ENCODE results near the gene PCDH7. TPM values are rescaled to one million over a fixed set of nuclear protein-coding genes. Genes with fewer than 3 reads are reported as not detected.

Gene PCDH7, protein sequence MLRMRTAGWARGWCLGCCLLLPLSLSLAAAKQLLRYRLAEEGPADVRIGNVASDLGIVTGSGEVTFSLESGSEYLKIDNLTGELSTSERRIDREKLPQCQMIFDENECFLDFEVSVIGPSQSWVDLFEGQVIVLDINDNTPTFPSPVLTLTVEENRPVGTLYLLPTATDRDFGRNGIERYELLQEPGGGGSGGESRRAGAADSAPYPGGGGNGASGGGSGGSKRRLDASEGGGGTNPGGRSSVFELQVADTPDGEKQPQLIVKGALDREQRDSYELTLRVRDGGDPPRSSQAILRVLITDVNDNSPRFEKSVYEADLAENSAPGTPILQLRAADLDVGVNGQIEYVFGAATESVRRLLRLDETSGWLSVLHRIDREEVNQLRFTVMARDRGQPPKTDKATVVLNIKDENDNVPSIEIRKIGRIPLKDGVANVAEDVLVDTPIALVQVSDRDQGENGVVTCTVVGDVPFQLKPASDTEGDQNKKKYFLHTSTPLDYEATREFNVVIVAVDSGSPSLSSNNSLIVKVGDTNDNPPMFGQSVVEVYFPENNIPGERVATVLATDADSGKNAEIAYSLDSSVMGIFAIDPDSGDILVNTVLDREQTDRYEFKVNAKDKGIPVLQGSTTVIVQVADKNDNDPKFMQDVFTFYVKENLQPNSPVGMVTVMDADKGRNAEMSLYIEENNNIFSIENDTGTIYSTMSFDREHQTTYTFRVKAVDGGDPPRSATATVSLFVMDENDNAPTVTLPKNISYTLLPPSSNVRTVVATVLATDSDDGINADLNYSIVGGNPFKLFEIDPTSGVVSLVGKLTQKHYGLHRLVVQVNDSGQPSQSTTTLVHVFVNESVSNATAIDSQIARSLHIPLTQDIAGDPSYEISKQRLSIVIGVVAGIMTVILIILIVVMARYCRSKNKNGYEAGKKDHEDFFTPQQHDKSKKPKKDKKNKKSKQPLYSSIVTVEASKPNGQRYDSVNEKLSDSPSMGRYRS (N-terminal part only)
- 65.0 TPM for total RNA-seq

GRCh38 chr4:30720021-30720660 is at the start of gene PCDH7:
TSS of gene PCDH7 (plus strand) at chr4:30720369. CDS start at chr4:30721423, 1,054 bp downstream.
- DNase-seq: peak; percentile 89

DNA sequence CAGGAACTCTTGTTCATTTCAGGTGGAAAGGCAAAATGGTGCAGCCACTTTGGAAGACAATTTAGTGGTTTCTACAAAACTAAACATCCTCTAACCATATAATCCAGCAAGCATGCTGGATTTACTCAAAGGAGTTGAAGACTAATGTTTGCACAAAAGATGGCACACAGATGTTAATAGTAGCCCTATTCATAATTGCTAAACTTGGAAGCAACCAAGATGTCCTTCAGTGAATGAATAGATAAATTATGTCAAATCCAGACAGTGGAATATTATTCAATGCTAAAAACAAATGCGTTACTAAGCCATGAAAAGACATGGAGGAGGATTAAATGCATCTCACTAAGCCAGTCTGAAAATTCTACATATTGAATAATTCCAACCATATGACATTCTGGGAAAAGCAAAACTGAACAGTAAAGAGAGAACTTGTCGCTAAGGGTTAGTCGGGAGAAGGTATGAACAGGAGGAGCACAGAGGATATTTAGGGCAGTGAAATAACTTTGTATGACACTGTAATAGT is 48.2 kb upstream of the PCDH7 start:
- DNase-seq: no peak

GRCh38 chr4:30696191-30696590 is 24.0 kb upstream of the PCDH7 start:
- DNase-seq: no peak

GRCh38 chr4:30714408-30715031 is 5.6 kb upstream of the PCDH7 start:
- peak; percentile 66 for DNase-seq

- DNase-seq: peak; percentile 70
These were observed 4.0 kb upstream of the PCDH7 start for GRCh38 chr4:30716158-30716557.

DNA sequence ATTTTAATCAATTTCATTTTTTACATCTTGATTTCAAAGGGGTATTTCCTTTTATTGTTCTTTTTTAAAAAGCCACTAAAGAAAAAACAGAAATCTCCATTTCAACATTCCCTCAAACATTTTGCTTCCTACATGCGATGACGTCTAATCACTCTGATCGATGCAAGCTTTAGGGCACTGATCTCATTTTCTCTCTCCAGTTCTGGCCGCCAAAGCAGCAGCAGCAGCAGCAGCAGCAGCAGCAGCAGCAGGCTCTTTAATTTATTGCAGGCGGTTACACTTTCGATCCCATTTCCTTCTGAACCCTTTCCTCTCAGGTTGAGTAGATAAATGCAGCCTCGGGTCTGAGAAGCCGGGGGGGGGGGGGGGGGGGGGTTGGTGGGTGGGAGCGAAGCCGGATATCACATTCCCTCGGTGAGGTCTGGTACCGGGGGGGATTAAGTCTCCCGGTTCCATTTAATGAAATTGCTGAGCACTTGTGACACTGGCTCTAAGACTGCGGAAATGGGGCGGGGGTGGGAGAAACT is 3.4 kb upstream of the PCDH7 start:
- peak; percentile 70 for DNase-seq

- DNase-seq: peak; percentile 77
These were observed 2.8 kb upstream of the PCDH7 start for GRCh38 chr4:30717208-30718020.

DNA sequence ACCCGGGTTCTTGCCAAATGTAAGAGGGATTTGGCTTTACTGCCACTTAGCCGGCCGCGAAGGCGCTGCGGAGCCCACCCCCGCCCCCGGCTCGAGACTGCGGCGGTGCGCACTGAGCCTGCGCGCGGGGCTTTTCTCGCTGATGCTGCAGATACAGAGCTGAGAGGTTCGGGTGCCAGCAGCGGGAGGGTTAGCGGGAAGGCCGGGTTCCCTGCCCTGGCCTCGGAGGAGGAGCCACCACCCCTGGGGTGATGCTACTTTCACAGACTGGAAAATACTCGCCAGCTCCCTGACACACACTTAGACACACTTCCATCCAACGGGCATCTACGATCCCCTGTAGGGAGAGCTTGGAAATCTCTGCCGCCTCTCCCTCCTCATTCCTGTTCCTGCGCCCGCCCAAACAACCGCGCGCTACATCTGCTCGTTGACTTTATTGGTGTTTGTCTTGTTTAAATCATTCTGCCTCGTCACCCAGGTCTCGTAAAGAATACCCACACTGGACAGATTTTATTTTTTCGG is 2.1 kb upstream of the PCDH7 start:
- DNase-seq: peak; percentile 90

- peak; percentile 64 for DNase-seq
These were observed 1.3 kb upstream of the PCDH7 start for GRCh38 chr4:30718641-30719453.

- peak; percentile 90 for DNase-seq
These were observed 632 bp upstream of the PCDH7 start for GRCh38 chr4:30719454-30720020.

- no peak for DNase-seq
These were observed 554 bp downstream of the PCDH7 start for GRCh38 chr4:30720661-30721184.

DNA sequence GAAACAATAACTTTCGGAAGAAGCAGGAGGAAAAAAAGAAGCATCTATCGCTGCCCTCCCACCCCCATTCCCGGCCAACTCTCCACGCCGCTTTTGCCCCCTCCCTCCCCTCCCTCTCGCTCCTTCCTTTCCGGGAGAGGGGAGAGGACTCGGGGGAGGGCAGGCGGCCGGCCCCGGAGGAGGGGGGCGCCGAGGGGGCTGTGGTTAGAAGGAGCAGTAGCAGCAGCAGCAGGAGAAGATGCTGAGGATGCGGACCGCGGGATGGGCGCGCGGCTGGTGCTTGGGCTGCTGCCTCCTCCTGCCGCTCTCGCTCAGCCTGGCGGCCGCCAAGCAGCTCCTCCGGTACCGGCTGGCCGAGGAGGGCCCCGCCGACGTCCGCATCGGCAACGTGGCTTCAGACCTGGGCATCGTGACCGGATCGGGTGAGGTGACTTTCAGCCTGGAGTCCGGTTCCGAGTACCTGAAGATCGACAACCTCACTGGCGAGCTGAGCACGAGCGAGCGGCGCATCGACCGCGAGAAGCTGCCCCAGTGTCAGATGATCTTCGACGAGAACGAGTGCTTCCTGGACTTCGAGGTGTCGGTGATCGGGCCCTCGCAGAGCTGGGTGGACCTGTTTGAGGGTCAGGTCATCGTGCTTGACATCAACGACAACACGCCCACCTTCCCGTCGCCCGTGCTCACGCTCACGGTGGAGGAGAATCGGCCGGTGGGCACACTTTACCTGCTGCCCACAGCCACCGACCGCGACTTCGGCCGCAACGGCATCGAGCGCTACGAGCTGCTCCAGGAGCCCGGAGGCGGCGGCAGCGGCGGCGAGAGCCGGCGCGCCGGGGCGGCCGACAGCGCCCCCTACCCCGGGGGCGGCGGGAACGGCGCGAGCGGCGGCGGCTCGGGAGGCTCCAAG is 1.3 kb downstream of the PCDH7 start:
- peak; percentile 67 for DNase-seq

GRCh38 chr4:30722092-30722358 is 1.9 kb downstream of the PCDH7 start:
- DNase-seq: no peak

- DNase-seq: peak; percentile 14
These were observed 2.4 kb downstream of the PCDH7 start for GRCh38 chr4:30722359-30723200.

- peak; percentile 14 for DNase-seq
These were observed 3.2 kb downstream of the PCDH7 start for GRCh38 chr4:30723201-30723955.

DNA sequence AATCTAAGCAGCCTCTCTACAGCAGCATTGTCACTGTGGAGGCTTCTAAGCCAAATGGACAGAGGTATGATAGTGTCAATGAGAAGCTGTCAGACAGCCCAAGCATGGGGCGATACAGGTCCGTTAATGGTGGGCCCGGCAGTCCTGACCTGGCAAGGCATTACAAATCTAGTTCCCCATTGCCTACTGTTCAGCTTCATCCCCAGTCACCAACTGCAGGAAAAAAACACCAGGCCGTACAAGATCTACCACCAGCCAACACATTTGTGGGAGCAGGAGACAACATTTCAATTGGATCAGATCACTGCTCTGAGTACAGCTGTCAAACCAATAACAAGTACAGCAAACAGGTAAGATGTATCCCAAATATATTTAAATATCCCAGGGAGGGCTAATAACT is 4.1 kb downstream of the PCDH7 start:
- peak; percentile 23 for DNase-seq
